Medulla oblongata (tissue), 1 donor: ENCODE results near the gene NEDD4L.
A peak's percentile ranks its signal among the peaks of the same experiment; 100 is the strongest.
"Not testable (repeated sequence)": the region's sequence is repeated elsewhere in the genome, so short reads cannot be mapped to it uniquely, and the experiment has no call there.

ENCODE experiments used
- DNase-seq: peaks from one replicate; pipeline ENCODE4 v3.0.0-alpha.2; 2015; ENCODE audit errors: extremely low spot score

The NEDD4L gene

DNA sequence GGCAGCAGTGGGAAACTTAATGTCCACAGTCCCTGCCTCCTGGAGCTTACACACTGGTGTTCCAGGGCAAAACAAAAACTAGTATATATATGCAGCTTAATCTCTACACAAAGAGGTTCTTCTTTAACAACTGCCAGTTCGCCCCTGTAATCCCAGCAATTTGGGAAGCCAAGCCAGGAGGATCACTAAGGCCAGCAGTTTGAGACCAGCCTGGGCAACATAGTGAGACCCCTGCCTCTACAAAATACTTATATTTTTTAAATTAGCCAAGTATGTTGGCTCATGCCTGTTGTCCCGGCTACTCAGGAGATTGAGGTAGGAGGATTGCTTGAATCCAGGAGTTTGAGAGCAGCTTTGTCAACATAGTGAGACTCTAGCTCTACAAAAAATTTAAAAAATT is 17.2 kb upstream of the NEDD4L start:
- DNase-seq: no peak

DNA sequence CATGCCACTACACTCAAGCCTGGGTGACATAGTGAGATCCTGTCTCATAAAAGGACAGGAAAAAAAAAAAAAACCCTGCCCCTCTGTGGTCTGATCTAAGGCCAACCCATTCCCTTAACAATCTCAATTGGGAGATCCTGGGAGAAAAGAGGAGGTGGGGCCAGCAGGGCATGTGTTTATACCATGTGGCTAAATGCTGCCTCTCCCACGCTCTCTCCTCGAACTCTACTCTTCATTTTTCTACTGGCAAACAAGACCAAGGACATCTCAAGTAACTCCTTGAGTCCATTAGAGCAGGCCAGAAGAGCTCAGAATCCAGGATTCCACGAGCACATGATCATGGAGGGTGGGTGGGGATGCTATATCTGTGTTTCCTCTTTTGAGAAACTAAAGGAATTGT is 16.7 kb upstream of the NEDD4L start:
- no peak for DNase-seq

DNA sequence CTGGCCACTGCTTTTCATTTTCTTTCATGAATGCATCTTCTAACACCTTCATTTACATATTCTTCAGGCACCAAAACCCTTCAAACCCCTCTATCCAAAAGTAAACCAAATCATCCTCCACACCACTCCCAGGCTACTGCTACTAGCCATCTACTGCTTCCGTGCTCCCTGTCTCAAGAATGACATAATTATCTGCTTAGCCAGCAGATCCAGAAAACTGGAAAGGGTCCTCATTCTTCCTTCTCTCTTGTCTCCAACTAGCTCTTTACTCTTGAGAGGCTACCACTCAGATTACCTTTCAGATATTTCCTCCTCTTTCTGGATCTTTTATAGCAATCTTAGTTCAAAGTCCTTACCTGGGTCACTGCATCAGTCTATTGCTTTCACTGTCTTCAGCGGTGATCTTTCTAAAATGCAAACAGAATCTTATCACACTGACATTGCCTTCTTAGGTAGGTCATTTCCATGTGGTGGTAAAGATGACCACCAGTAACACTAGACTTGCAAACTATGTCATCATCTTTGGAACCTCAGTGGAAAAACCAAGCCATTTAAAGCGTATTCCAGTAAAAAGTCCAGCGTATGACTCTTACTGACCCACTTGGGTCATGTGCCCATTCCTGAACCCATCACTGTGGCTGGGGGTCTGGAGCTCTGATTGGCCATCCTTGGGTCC is 15.8 kb upstream of the NEDD4L start:
- DNase-seq: no peak

DNA sequence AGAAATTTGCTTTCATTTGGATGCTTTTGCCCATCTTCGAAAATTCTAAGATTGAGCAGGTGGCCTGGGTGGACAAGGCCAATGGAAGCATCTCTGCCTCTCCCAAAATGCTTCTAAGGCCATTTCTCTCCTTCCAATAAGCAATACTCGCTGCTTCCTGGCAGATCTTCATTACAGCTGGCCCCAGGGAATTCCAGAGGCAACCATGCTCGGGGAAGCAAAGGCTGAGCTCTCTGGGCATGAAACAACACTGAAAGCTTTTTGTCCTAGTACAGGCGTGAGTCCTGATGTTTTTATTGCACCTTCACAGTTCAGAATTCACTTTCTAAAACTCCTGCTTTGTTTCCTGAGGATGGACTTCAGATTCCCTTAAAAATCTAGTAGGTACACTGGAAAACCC is 11.8 kb upstream of the NEDD4L start:
- no peak for DNase-seq

DNA sequence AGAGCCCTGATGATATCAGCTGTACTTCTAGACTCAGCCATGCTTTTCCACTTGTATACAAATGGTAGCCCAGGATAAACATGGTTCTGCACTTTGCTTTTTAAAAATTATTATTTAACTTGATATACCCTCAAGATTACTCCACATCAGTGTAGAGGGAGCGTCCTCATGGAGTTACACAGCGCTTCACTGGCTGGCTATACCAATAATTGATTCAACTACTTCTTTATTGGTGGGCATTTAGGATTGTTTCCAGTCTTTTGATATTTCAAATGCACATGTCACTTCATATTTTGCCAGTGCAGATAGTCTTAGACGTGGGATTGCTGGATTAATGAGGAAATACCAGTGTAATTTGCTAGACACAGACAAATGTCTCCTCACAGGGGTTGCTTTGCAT is 10.8 kb upstream of the NEDD4L start:
- DNase-seq: no peak

DNA sequence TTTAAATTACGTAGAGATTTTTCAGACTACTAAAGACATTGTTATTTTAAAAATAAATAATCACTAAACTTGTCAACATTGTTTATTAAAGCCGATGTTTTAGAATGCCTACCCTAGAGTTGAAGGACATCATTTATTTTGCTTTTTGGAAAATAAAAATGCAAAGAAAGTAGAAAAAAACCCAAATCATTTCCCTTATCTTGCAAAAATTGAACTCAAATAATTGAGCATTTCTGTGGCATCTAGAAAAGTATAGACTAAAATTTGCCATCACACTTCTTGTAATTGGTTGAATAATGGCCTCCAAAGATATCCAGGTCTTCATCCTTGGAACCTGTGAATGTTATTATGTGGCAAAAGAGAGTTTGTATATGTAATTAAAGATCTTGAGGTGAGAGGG is 9.7 kb upstream of the NEDD4L start:
- DNase-seq: no peak

DNA sequence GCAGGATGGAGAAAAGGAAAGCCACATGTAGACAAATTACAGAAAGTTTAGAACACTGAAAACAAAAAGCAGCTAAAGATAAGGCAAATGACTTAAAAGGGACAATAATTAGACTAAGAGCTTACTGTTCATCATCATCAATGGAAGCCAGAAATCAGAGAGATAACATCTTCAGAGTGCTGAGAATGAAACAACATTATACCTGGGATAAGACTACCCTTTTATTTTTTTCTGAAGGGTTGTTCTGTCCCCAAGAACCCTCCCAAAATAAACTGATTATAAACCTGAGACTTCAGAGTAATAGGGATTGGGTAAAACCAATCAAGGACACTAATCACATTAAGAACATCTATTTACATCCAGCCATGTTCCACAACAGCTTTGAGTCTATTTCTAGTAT is 6.9 kb upstream of the NEDD4L start:
- DNase-seq: no peak

DNA sequence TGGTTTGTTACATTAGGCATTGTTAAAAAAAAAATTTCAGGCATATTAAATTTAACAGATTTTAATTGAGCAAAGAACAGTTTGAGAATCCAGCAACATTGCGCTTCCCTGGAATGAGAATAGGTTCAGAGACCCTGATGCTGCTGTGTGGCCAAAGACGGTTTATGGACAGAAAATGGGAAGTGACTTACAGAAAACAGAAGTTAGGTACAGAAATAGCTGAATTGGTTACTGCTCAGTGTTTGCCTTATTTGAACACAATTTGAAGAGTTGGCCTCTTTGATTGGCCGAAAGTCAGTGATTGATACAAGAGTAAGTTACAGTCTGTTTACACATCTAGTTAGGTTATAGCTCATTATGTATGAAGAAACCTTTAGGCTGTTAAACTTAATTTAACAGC is 6.0 kb upstream of the NEDD4L start:
- DNase-seq: peak; percentile 28

DNA sequence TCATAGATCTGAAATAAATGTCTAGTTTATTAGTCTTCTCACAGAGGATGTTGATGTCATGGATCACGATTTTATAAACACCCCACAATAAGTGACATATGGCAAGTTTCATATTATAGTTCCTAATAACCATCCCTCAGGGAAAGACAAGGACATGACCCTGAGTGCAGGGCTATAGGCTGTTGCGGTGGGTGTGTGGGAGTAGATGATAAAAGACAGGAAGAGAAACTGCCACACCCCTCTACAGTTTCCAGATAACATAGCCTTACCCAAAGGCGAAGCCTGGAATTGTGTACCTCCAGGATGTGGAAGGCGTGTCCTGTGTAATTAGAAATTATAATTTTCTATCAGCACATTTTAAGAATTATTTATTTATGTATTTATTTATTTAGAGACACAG is 2.4 kb upstream of the NEDD4L start:
- DNase-seq: no peak

DNA sequence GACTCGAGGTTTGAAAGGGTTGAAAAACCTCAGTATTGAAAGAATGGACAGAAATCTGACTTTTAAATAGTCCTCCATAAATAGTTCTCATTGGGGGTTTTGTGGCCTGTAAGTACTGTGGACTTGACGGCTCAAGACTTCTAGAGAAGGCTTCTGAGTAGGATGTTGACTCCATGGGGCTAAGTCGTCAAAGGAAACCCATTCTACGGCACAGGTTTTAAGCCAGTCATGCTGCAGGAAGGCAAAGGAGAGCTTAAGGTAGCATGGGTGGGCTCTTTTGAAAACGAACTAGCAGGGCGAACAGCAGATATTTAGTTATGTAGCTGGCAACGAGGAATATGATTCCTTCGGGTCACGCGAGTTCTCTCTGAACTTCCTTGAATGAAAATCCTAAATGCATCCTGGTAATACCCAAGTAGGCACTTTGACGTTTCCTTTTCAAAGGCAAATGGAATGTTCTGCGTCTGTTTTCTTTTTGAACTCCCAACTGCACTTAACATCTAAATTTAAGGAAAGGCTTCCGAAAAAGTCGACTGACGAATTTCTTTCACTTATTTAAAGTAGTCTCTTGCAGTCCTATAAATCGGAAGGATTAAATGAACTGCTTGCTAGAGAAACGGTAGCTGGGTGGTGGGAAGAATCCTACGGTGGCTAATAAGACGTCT is 1.1 kb upstream of the NEDD4L start:
- no peak for DNase-seq

DNA sequence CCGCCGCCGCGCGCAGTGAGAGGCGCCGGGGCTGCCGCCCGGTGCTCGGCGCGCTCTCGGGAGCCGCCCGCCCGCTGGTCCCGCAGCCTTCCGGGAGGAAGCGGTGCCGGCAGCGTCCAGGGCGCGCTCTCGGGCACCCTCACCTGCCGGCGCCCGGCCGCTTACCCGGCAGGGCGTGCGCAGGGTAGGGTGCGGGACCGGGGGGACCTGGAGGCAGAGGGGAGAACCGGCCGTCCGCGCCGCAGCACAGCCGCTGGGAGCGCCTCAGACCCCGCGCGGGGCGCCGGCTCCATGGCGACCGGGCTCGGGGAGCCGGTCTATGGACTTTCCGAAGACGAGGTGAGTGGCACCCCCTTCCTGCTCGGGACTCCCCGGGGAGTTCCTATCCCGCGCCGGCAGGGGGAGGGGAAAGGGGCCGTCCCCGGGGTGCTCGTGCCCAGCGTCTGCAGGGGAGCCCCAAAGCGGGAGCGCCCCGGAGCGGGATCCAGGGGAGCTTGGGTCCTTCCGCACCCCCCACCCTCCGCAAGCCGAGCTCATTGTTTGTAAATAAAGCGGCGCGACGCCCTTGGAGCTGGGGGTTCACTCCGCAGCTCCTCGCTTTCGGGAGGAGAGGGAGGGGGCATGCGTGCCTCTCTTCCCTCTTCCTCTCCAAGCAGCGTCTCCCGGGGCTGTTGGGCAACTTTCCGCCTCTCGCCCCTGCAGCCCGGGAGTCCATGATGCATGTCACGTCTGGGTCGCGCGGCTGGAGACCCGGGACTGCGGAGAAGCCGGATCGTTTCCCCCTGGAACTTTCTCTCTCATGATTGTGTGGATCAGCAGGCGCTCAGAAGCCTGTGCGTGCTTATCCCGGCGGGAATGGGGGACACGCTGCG is 580 bp downstream of the NEDD4L start:
- no peak for DNase-seq

DNA sequence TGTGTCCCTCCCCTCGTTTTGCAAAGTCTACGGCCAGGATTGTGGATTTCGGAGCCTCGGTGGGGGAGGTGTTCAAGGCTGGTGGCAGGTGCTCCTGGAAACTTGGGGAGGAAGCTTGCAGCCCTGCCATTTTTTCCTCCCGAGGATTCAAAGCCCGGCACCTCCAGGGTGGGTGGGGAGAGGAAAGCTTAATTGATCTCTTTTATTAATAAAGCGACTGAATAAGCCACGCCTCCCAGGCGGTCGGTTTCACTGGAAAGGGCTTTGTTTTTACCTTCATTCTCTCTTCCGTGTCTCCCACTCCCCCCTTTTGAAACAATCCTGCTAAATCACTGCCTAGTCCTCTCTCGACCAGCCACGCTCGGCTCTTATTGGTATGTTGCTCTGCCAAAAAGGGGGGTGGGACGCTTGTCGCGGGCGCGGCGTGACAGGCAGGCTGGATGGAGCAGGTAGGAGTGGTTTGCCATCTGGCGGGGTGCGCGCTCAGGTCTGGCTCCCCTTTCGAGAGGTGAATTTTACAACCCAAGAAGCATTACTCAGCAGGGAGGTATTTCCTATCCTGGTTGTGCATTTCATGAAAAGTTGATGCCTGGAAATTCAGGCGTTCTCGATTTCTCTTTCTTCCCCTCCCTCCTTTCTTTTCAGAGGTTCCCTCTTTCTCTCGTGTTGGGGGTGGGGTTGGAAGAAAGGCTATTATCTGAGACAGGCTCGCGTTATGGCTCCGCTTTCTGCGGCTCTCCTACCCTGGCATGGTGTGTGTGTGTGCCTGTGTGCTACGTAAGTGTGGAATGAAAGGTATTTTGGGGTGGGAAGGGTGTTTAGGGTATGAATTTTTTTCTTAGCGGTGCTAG is 1.4 kb downstream of the NEDD4L start:
- DNase-seq: peak; percentile 51

DNA sequence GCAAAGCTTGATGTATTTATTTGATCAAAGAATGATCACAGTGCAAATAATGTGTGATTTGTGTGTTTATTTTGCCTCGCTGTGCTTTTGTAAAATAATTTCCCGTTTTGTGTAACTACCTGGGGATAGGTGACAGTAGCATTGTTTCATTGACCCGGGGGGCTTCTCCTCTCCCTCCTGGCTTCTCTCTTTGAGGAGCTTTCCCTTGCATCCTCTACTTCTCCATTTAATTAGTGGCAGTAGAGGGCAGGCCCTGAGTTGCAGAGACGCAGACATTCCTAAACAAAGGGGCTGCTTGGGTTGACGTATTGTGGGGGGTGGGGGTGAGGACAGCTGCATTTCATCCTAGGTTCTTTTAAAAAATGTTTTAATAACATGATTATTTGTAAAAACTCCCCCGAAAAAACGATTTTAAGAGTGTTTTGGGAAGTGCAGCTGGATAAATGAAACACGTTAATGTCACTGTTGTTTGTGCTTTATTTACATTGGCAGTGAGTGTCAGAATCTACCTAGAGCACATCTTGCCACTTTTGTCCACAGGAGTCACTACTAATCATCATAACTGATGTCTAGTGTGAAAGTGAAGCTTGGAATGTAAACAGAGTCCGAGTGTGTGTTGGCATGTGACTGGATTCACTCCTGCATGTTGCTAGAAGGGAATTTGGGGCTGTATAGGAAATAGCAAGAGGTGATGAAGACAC is 2.2 kb downstream of the NEDD4L start:
- DNase-seq: peak; percentile 24

DNA sequence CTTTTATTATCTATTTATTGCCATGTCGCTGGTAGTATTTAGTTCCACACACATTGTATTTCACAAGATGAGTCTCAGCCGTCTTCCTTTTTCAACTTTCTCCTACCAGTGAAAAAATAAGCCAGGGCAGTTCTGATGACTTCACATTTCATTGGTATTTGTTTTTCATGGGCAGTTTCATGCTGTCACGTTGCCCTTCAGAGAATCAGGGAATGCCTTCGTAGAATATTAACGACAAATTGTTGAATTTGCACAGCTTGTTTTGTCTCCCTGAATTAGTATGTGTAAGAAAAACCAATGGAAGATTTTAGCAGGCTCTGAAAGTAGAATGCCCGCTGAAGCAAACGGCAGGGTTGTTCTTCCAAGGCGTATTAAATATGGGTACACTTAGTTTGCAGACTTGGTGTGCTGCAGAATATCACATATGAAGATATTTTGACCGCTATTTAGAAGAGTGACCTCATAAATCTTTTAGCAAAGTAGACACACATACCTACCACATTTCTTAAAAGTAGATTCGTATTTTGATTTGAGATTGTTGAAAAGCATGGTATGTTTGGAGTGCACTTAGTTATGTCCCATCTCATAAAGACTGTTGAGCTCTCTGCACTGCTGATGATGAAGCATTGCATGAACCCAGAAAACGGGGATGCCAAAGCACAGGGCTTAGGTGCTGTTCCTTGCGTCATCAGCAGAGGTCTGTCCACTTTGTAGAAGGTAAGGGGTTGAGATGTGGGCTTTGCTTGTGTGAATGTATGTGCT is 2.9 kb downstream of the NEDD4L start:
- no peak for DNase-seq

DNA sequence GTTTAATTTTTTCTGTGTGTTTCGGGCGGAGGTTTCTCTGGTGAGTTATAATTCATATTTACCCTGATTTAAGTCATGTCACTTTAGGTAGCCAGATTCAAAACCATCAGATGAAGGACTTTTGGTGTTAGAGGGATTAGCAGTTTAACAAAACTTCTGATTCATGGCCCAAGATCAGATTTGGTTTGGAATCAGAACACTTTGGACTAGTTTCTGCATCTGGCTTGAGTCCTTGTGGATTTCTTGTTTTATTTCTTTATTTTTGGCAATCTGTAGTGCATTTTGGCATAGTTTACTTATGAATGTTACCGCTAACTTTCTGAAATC is 3.5 kb downstream of the NEDD4L start:
- no peak for DNase-seq

DNA sequence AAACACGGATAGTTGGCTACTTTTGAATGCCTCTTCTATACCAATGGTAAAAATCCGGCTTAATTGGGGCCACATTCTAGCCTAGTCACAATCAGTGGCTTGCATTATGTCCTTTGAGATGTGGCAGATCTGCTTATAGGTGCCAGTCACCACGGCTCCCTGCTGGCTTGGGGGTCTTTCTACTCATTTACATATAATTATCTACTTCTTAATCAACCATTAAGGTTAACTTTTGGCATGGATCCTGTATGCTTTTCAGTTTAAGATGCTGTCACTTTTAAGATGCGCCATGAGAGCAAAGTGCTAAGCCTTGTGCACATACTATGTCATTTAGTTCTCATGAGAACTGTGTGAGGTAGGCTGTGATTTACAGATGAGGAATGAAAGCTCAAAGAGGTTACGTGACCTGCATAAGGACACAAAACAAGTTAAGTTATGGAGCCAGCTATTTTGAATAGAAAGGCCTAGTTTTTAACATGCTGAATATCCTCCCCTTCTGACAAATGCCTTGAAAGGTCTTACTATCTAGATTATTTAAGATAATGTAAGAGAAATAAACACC is 4.1 kb downstream of the NEDD4L start:
- DNase-seq: no peak

DNA sequence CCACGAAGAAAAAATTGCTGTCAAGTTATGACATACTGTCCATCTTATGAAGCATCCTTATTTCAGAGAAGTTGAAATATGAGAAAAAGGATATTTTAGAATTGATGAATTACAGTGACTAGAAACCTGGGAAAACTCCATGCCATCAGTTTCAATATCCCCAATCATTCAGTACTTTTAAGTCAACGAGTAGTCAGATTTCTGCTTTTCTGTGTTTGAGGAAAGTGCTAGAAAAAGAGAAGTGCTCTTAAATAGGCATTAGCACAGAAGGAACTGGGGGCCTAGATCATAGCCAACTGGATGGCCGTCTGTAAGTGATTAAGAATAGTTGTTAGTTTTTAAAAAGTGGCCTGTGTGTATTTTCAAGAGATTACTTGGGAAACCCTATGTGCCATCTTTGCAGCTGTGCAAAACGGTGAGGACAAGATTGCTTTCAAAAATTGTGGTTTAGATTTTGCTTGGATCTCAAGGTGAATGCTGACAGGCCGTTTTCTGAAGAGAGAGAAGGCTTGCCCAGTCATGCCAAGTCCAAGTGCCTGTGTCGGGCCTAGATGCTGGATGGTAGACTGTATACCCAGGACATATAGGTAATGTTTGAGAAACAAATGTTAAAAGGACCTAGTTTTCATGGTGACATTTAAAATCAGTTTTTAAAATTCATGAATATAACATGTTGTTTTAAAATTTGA is 5.1 kb downstream of the NEDD4L start:
- DNase-seq: peak; percentile 61

DNA sequence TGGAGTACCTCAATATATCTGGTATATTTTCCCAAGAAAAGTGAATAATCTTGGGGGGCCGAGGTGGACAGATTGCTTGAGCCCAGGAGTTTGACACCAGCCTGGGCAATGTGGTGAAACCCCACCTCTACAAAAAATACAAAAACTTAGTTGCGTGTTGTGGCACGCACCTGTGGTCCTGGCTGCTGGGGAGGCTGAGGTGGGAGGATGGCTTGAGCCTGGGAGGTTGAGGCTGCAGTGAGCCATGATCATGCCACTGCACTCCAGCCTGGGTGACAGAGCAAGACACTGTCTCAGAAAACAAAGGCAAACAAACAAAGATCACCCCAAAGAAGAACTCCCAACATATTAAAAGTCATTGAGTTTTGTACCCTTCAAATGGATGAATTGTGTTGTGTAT is 6.9 kb downstream of the NEDD4L start:
- not testable (repeated sequence) for DNase-seq

DNA sequence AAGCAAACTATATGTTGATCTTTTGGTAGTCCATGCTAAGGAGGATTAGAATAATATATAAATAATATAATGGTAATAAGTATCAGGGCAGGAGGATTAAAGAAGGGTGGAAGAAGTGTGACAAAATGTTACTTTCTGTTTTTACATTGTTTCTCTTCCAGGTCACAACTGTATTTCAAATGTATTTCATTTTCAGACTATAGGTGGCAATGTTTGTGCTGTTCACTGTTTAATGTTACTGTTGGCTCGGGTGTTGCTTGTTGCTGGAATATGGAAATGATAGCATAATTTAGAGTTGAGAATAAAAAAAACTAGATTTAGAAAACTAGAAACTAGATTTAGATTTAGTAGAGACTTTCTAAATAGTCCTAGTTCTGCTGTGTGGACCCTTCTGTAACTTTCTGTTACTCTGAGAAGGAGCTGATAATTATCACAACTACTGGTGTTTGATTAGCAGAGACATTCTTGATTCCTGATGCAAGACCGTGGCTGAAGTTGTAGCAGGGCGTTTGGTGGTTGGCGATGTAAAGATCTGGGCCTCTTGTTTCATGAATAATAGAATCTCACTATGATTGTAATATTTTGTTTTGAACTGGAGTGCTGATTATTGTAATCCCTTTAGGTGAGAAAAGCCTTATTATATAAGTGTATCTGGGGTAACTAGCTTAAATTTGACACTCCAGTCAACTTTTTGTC is 7.9 kb downstream of the NEDD4L start:
- no peak for DNase-seq
